GM18868 (cell line): ENCODE measurements around the gene OR2L3.
"Not testable (repeated sequence)": the region's sequence is repeated elsewhere in the genome, so short reads cannot be mapped to it uniquely, and the experiment has no call there.

ENCODE experiments used
- ATAC-seq: cut with Tn5 transposase; IDR thresholded peaks from one replicate; pipeline ENCODE4 v1.9.1; 2021; ENCODE audit warnings: mild to moderate bottlenecking, moderate library complexity; ENCODE audit not compliant: unreplicated experiment

OR2L3 gene, protein sequence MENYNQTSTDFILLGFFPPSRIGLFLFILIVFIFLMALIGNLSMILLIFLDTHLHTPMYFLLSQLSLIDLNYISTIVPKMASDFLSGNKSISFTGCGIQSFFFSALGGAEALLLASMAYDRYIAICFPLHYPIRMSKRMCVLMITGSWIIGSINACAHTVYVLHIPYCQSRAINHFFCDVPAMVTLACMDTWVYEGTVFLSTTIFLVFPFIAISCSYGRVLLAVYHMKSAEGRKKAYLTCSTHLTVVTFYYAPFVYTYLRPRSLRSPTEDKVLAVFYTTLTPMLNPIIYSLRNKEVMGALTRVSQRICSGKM

DNA sequence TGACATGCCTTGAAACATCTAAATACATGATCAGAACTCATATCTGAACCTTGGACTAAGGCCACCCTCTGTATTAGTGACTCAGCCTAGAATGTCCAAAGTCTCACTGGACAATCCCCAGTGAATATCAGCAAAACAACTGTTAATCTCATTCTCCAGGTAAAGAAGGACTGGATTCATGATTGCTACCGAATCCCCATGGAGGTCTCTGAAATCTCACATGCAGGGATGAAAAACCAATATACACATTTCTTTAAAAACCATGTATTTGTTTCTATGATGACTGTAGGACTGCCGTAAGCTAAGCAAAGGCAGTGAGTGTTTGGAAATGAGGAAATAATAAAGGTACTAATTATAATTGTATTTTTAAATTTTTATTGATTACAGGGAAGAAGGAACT is at the start of gene OR2L3:
OR2L3 (plus strand) TSS at position 301 of the 400 bp plus-strand sequence. CDS start 13,846 bp downstream, outside the sequence.
- no peak for ATAC-seq

DNA sequence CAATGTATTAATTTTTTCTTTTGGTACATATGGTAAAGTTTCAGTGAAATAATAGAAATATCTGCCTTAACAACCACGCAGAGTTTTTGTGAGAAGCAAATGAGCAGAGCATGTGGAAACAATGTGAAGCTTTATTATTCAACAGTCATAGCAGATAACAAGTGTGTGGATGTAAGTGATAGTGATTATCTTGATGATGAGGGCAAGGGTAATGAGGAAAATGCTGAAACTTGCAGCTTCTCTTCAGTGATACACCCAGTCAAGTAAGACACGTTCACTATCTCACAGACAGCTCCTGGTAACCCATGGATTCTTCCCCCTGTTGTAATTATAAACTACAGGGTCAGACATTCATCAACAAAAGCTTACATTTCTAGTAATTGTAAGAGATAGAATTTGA is 47.8 kb upstream of the OR2L3 start:
- no peak for ATAC-seq

DNA sequence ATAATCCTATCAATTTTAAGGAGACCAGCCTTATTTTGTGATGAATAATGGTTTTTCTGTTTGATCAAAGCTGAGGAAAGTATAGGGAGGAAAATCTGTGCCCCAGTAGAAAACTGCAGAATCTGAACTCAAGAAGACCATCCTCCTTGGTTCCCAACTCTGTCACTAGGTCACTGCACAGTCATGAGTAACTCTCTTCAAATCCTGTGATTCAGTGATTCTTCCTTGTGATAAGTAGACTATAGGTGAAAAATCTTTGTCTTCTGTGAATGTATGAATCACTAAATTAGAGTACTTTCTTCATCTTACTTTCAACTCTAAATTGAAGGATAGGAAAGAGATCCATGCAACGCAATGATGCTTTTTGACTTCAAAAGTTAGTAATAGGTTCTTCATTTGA is 46.5 kb upstream of the OR2L3 start:
- no peak for ATAC-seq

DNA sequence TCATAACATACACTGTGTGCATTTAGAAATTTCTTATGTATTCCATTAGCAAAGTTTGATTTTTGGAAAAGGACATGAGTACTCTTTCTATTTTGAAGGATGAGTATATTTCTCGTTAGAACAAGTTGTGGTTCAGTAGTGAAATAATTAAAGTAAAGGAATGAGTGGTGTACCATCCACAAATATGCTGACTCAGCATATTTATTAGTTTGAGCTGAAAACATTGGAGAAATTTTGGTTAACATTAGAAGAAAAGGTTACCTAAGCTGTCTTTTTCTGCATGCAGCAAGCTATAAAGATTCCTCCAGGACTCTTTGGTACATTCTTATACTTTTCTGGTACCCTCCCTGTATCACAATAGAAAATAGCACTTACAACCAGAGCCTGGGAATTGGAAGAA is 38.9 kb upstream of the OR2L3 start:
- ATAC-seq = no peak

DNA sequence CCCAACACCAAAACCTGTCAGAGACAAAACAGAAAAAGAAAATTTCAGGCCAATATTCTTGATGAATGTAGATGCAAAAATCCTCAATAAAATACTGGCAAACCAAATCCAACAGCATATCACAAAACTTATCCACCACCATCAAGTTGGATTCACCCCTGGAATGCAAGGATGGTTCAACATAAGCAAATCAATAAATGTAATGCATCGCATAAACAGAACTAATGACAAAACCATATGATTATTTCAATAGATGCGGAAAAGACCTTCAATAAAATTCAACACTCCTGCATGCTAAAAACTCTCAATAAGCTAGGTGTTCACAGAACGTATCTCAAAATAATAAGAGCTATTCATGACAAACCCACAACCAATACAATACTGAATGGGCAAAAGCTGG is 37.0 kb upstream of the OR2L3 start:
- ATAC-seq = no peak

DNA sequence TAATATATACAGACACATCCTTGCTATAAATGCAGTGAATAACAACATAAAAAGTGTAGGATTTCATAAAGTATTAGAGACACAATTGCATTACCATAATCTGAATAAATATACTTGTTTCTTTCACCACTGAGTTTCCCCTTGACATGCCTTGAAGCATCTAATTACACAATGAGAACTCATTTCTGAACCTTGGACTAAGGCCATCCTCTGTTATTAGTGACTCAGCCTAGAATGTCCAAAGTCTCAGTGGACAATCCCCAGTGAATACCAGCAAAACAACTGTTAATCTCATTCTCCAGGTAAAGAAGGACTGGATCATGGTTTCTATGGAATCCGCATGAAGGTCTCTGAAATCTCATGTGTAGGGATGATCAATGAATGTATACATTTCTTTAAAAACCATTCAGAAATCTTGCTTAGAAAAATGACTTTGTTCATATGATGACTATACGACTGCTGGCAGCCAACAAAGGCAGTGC is 33.4 kb upstream of the OR2L3 start, which contains the start of gene OR2L5:
OR2L5 (plus strand) TSS at position 432 of the 482 bp plus-strand sequence. CDS start 8,288 bp downstream, outside the sequence.
- ATAC-seq = no peak

DNA sequence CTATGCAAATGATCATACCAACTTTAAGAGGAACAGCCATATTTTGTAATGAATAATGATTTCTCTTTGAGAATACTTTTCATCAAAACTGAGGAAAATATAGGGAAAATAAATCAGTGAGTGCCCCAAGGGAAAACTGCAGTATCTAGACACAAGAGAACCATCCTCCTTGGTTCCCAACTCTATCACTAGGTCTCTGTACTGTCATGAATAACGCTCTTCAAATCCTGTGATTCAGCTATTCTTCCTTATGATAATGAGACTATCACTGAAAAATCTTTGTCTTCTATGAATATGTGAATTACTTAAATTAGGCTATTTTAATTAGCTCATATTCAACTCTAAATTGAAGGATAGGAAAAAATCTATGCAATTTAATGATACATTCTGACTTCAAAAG is 30.8 kb upstream of the OR2L3 start:
- no peak for ATAC-seq

DNA sequence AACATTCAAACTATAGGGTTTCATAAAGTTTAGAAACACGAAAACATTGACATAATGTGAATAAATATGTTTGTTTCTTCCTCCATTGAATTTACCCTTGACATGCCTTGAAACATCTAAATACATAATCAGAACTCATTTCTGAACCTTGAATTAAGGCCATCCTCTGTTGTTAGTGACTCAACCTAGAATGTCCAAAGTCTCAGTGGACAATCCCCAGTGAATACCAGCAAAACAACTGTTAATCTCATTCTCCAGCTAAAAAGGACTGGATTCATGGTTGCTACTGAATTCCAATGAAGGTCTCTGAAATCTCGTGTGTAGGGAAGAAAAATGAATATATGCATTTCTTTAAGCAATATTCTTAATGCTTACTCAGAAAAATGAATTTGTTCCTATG is 16.9 kb upstream of the OR2L3 start, which contains the start of gene OR2L2:
OR2L2 (plus strand) TSS at position 301 of the 400 bp plus-strand sequence. CDS start 8,198 bp downstream, outside the sequence.
- no peak for ATAC-seq

DNA sequence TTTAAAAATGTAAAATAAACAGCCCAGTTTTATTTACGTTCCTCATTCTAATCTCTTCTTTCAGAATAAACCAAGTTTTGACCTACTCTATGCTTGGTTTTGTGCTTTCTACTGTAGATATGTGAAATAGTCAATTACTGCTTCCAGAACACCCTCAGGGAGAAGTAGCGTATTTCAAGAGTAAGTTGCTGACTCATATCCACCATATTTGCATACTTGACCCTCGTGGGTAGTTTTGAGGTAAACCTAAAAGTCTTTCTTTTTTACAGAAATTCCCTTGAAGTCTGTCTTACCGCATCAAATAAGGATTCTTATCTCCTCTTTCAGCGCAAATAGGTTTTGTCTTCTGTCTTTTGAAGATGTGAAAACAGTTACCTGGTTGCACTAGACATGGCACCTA is 1.4 kb upstream of the OR2L3 start:
- peak; percentile 80 for ATAC-seq

DNA sequence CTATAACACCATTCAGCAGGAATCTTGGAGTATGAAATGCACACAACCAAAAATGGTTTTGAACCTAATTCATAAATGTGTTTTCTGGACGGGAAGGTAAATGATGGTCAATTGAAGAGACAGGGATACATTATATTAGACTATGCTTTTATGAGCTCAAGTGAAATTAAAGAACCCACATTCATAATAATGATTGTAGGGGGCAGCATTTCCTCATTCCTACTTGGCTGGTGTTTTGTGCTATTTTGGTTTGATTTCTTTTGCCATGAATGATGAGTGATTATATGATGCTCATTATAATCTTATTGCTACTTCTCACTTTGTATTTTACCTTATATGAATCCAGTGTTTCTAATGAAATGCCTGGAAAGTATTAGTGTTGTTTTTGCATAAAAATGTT is 372 bp downstream of the OR2L3 start:
- ATAC-seq = no peak

DNA sequence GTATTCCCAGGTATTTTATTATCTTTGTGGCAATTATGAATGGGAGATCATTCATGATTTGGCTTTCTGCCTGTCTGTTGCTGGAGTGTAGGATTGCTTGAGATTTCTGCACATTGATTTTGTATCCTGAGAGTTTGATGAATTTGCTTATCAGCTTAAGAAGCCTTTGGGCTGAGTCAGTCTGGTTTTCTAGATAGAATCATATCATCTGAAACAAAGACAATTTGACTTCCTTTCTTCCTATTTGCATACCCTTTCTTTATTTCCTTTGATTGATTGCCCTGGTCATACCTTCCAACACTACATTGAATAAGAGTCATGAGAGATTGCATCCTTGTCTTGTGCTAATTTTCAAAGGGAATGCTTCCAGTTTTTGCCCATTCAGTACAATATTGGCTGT is 8.0 kb downstream of the OR2L3 start:
- no peak for ATAC-seq

DNA sequence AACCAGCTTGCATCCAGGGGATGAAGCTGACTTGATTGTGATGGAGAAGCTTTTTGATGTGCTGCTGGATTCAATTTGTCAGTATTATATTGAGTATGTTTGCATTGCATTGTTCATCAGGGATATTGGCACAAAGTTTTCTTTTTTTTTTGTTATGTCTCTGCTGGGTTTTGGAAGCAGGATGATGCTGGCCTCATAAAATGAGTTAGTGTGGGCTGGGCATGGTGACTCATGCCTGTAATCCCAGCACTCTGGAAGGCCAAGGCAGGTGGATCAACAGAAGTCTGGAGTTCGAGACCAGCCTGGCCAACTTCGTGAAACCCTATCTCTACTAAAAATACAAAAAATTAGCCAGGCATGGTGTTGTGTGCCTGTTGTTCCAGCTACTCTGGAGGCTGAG is 8.6 kb downstream of the OR2L3 start:
- no peak for ATAC-seq

DNA sequence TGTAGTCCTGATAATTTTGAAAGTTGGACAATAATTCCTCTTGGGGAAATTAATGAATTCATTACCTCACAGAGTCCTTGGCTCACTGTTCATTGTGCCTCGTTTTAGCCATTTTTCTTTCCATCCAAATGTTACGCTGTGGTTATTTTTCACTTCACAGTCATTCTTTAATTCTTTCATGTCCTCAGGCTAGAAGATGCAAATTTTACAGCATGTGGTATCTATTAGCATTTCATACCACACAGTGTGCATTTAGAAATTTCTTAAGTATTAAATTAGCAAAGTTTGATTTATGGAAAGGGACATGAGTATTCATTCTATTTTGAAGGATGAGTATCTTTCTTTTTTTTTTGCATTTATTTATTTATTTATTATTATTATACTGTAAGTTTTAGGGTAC is 18.4 kb downstream of the OR2L3 start:
- ATAC-seq = no peak

DNA sequence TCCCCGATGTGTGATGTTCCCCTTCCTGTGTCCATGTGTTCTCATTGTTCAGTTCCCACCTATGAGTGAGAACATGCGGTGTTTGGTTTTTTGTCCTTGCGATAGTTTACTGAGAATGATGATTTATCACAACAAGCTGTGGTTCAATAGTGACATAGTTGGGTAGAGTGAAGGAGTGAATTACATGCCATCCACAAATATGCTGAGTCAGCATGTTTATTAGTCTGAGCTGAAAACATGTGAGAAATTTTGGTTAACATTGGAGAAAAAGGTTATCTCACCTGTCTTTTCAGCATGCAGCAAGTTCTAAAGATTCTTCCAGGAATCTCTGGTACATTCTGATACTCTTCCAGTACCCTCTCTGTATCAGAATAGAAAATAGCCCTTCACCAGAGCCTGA is 19.0 kb downstream of the OR2L3 start:
- ATAC-seq = no peak

DNA sequence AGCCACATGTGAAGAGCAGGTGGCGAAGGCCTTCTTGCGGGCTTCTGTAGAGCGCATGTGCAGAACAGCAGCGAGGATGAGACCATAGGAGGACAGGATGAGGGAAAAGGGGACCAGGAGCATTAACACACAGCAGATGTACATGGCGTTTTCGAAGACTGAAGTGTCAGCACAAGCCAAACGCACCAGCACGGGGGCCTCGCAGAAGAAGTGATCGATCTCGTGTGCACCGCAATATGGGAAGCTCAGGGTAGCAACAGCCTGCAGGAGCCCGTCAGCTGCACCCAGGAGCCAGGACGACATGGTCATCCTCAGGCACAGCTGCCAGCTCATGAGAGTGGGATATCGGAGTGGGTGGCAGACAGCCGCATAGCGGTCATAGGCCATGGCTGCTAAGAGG is 37.2 kb downstream of the OR2L3 start:
- ATAC-seq = not testable (repeated sequence)

DNA sequence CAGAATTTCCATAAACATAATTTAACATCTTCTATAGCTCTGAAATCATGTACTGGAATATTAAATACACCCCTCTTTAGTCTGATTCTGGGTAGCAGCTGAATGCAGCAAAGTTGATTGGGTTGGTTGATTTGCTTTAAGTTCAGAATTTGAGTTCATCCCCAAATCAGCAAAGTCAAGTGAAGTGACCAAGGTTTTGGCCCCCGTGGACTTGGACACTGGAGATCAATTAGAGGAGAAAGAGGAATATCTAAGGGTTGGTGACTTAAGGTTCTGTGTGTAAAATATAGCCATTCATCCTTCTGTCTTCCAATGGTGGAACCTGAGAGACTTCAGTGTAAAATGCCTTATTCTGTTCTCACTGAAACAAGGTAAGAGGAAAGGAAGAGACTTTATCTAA is 48.2 kb downstream of the OR2L3 start, which contains the start of gene OR2L13:
OR2L13 (plus strand) TSS at position 301 of the 400 bp plus-strand sequence. CDS start 4,192 bp downstream, outside the sequence.
- ATAC-seq = no peak

DNA sequence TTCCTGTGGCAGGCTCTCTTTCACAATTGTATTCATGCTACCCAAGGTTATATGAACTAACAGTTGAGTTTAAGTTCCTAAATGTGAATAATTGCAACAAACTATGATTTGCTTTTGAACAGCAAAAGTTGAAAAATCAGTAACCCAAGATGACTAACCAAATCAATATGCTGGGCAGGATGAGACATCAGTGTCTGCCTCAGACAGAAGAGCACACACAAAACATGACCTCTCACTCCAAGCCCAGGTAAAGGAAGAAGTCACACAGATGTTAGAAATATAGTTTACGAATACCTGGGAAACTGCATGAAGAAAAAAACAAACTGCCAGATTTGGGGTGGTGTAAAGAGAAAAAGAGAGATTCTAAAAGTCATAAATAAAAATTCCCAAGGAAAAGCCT is 51.9 kb downstream of the OR2L3 start:
- no peak for ATAC-seq

DNA sequence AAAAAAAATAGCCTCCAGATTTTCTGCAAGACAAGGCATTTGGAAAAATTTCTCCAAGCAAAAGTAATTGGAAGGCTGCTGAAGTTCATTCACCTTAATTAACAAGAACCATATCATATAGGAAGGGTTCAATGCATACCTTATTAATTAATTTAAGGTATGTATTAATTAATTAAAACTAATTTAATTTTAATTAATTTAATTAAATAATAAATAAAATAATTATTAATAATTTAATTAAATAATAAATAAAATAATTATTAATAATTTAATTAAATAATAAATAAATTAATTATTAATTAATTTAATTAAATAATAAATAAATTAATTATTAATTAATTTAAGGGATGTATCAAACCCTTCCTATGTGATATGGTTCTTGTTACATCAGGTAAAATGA is 56.2 kb downstream of the OR2L3 start:
- no peak for ATAC-seq

DNA sequence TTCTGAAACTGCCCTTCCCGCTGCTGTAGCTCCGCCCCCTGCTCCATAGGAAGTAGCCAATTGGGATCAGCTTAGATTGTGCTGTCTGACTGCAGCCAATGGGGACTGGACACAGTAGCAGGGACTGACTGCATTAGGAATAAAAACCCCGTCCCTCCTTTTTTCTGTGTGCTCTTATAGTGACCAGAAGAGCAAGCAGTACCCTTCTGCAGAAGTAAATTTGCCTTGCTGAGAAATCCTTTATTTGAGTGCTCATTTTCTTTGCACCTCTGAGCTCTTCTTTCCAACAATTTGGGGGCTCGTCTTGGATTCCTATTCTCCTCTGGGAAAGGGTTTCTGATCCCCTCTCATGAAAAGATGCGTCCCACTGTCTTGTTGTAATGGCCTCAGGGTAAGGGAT is 64.5 kb downstream of the OR2L3 start:
- ATAC-seq = no peak
